MCF 10A (cell line): ENCODE results near the gene M1AP. TPM values are rescaled to one million over a fixed set of nuclear protein-coding genes. Genes with fewer than 3 reads are reported as not detected.

Experiments used
- BruUV-seq: library from RNA; stranded (reverse); fragments of 400-500 nt; replicated peaks from 2 replicates; lab custom pipeline; 2021; lab: Mats Ljungman, UMichigan
- CTCF ChIA-PET: fragments of 300-600 bp; sonication (Branson Sonifier 250); formaldehyde crosslinking; extraction: SDS; loops from one replicate; lab custom pipeline; 2021; ENCODE audit warnings: antibody characterized with exemption, inconsistent platforms; lab: Yijun Ruan, JAX
- POLR2A ChIA-PET: fragments of 300-600, 350-650 bp; sonication (Branson Sonifier 250); formaldehyde crosslinking; extraction: SDS; loops from one replicate; lab custom pipeline; 2020; ENCODE audit warnings: antibody characterized with exemption, inconsistent platforms; lab: Yijun Ruan, JAX
- DNase-seq: peaks from one replicate; pipeline ENCODE4 v3.0.0-alpha.2; 2018; ENCODE audit not compliant: unreplicated experiment
- H3K27ac Mint-ChIP-seq: one replicate; pipeline ENCODE4 v1.8.0; 2022; ENCODE audit warnings: mild to moderate bottlenecking, low read depth, mixed read lengths; ENCODE audit not compliant: unreplicated experiment
- H3K27me3 Mint-ChIP-seq: one replicate; pipeline ENCODE4 v1.8.0; 2022; ENCODE audit warnings: mixed read lengths; ENCODE audit not compliant: insufficient read depth, unreplicated experiment
- H3K36me3 Mint-ChIP-seq: one replicate; pipeline ENCODE4 v1.8.0; 2022; ENCODE audit warnings: mild to moderate bottlenecking, moderate library complexity, mixed read lengths; ENCODE audit not compliant: insufficient read depth, unreplicated experiment
- H3K4me1 Mint-ChIP-seq: one replicate; pipeline ENCODE4 v1.8.0; 2022; ENCODE audit warnings: mixed read lengths; ENCODE audit not compliant: insufficient read depth, unreplicated experiment
- H3K4me3 Mint-ChIP-seq: one replicate; pipeline ENCODE4 v1.8.0; 2022; ENCODE audit warnings: mild to moderate bottlenecking, moderate library complexity, mixed read lengths; ENCODE audit not compliant: unreplicated experiment
- H3K9me3 Mint-ChIP-seq: one replicate; pipeline ENCODE4 v1.8.0; 2022; ENCODE audit warnings: mixed read lengths; ENCODE audit not compliant: unreplicated experiment
- CTCF ChIP-seq: fragments of 200-600 bp; IDR thresholded peaks from one replicate; pipeline ENCODE4 v1.8.0; 2022; ENCODE audit warnings: antibody characterized with exemption, mild to moderate bottlenecking; ENCODE audit not compliant: unreplicated experiment
- intact Hi-C: fragments of 100-400 bp; cut with micrococcal nuclease; formaldehyde crosslinking; loops from 2 replicates; pipeline ENCODE4 v1.14.1; 2022
- total RNA-seq: library from RNA; stranded (reverse); gene quantifications from 2 replicates; pipeline ENCODE4 v1.2.3, GENCODE V29; 2022

M1AP gene
- total RNA-seq, 1 experiment from 2014 or later: not detected

GRCh38 chr2:74546004-74546403, 102.1 kb downstream of the M1AP start:
- DNase-seq: no peak
- H3K4me3 Mint-ChIP-seq: no peak overlapping the region
- intact Hi-C loops: loop anchor here (5.0 kb wide), 1 partner anchor 41 kb away; no protein-coding TSS in a partner anchor
- no peaks in the 10 kb centered on the region for H3K27me3 Mint-ChIP-seq
- CTCF ChIA-PET: interaction anchor here (0.6 to 3.6 kb wide), 6 partner anchors 11 to 63 kb away, joined by 3 to 23 read pairs (median 4); no protein-coding TSS in a partner anchor
- no TSS peak for BruUV-seq
- POLR2A ChIA-PET: interaction anchor here (0.9 kb wide), 1 partner anchor 17 kb away, joined by 3 read pairs; no protein-coding TSS in a partner anchor
- TF ChIP-seq CTCF: no peak
- H3K4me1 Mint-ChIP-seq: peaks cover 11% of the 10 kb centered on the region
- no peaks in the 10 kb centered on the region for H3K36me3 Mint-ChIP-seq
- H3K9me3 Mint-ChIP-seq: no peaks in the 10 kb centered on the region
- H3K27ac Mint-ChIP-seq: no peak overlapping the region

- POLR2A ChIA-PET: interaction anchor here (0.7 to 2.2 kb wide), 3 partner anchors 15 to 88 kb away, joined by 3 to 5 read pairs (median 3); partner anchors contain the start of genes AUP1, HTRA2 and WBP1
These were observed 103.5 kb downstream of the M1AP start for GRCh38 chr2:74544634-74545033.

GRCh38 chr2:74542978-74543377, 105.2 kb downstream of the M1AP start:
- H3K27me3 Mint-ChIP-seq: no peaks in the 10 kb centered on the region
- H3K27ac Mint-ChIP-seq: no peak overlapping the region
- no peaks in the 10 kb centered on the region for H3K36me3 Mint-ChIP-seq
- intact Hi-C loops: no loop called here
- no peak for DNase-seq
- BruUV-seq: no TSS peak
- POLR2A ChIA-PET: no interaction called here
- H3K4me3 Mint-ChIP-seq: no peak overlapping the region
- H3K9me3 Mint-ChIP-seq: no peaks in the 10 kb centered on the region
- TF ChIP-seq CTCF: no peak
- CTCF ChIA-PET: interaction anchor here (0.6 to 1.1 kb wide), 5 partner anchors 11 to 918 kb away, joined by 3 to 5 read pairs (median 3); no protein-coding TSS in a partner anchor
- H3K4me1 Mint-ChIP-seq: no peaks in the 10 kb centered on the region

More at GRCh38 chr2:74544634-74545033, 103.5 kb downstream of the M1AP start:
- Mint-ChIP-seq H3K9me3 (no peaks in the 10 kb centered on the region), H3K36me3 (no peaks in the 10 kb centered on the region), H3K27ac (no peak overlapping the region), H3K4me3 (no peak overlapping the region), H3K4me1 (peaks cover 3% of the 10 kb centered on the region), H3K27me3 (no peaks in the 10 kb centered on the region)
- TF ChIP-seq CTCF: no peak
- BruUV-seq: no TSS peak
- intact Hi-C loops: loop anchor here (5.0 kb wide), 1 partner anchor 43 kb away; no protein-coding TSS in a partner anchor
- DNase-seq: no peak
- CTCF ChIA-PET: interaction anchor here (0.7 to 3.6 kb wide), 9 partner anchors 12 to 78 kb away, joined by 3 to 23 read pairs (median 3); no protein-coding TSS in a partner anchor

- BruUV-seq: no TSS peak
- Mint-ChIP-seq H3K36me3 (no peaks in the 10 kb centered on the region), H3K4me3 (no peak overlapping the region), H3K4me1 (peaks cover 6% of the 10 kb centered on the region), H3K9me3 (no peaks in the 10 kb centered on the region), H3K27me3 (no peaks in the 10 kb centered on the region), H3K27ac (no peak overlapping the region)
- DNase-seq: no peak
- POLR2A ChIA-PET: interaction anchor here (0.5 kb wide), 1 partner anchor 136 kb away, joined by 3 read pairs; no protein-coding TSS in a partner anchor
- CTCF ChIA-PET: no interaction called here
- intact Hi-C loops: no loop called here
- TF ChIP-seq CTCF: no peak
These were observed 107.8 kb downstream of the M1AP start for GRCh38 chr2:74540291-74540690.
